Skeletal muscle tissue (tissue), 4 donors: ENCODE results near the gene MARK1. TPM values are rescaled to one million over a fixed set of nuclear protein-coding genes. Genes with fewer than 3 reads are reported as not detected.
A peak's percentile ranks its signal among the peaks of the same experiment; 100 is the strongest.

Experiments
- H3K27ac ChIP-seq: one replicate; pipeline ENCODE4 v1.7.0; 2013; ENCODE audit warnings: mild to moderate bottlenecking, low read depth, low read length, inconsistent platforms
- H3K27me3 ChIP-seq, 3 donors: one replicate each; pipeline ENCODE4 v1.7.0; 2013; ENCODE audit warnings: low read length in 3 of 3; ENCODE audit not compliant: control insufficient read depth in 3 of 3, insufficient read depth in 3 of 3
- H3K36me3 ChIP-seq, 3 donors: one replicate each; pipeline ENCODE4 v1.7.0; 2013; ENCODE audit warnings: low read length in 3 of 3; ENCODE audit not compliant: control insufficient read depth in 3 of 3, insufficient read depth in 3 of 3
- H3K4me1 ChIP-seq, 3 donors: one replicate each; pipeline ENCODE4 v1.7.0; 2013; ENCODE audit warnings: low read length in 3 of 3, mild to moderate bottlenecking in 3 of 3; ENCODE audit not compliant: control insufficient read depth in 3 of 3, insufficient read depth in 3 of 3
- H3K4me3 ChIP-seq, 3 donors: one replicate each; pipeline ENCODE4 v1.7.0; 2013; ENCODE audit warnings: low read length in 3 of 3
- H3K9ac ChIP-seq, 3 donors: one replicate each; pipeline ENCODE4 v1.7.0; 2013; ENCODE audit warnings: low read length in 3 of 3, mild to moderate bottlenecking in 3 of 3, moderate library complexity in 2 of 3, low read depth in 1 of 3
- H3K9me3 ChIP-seq, 3 donors: one replicate each; pipeline ENCODE4 v1.7.0; 2013; ENCODE audit warnings: low read length in 3 of 3; ENCODE audit not compliant: control insufficient read depth in 3 of 3
- total RNA-seq: library from RNA; depleted of rRNA; stranded (reverse); fragments of >200 nt; gene quantifications from one replicate; pipeline ENCODE4 v1.2.3, GENCODE V29; 2014
- donor health status: Osteomylitis.

MARK1 gene
- total RNA-seq, 1 donor from 2014 or later: 9.9 TPM

- no peaks in the 10 kb centered on the region for H3K9me3 ChIP-seq
- H3K4me3 ChIP-seq: no peak overlapping the region
Observed at GRCh38 chr1:220655509-220655908, 127.6 kb downstream of the MARK1 start.

GRCh38 chr1:220655961-220656740 is 128.2 kb downstream of the MARK1 start:
- Histone ChIP-seq H3K36me3 (peaks cover 0 to 2% (median 0%) of the 10 kb centered on the region in 3 donors), H3K27me3 (no peaks in the 10 kb centered on the region), H3K4me3 (no peak overlapping the region), H3K27ac (no peak overlapping the region), H3K4me1 (no peaks in the 10 kb centered on the region), H3K9me3 (no peaks in the 10 kb centered on the region), H3K9ac (no peak overlapping the region)

More at GRCh38 chr1:220655509-220655908, 127.6 kb downstream of the MARK1 start:
- no peaks in the 10 kb centered on the region for H3K4me1 ChIP-seq
- peaks cover 0 to 2% (median 0%) of the 10 kb centered on the region in 3 donors for H3K36me3 ChIP-seq
- H3K27ac ChIP-seq: no peak overlapping the region
- no peaks in the 10 kb centered on the region for H3K27me3 ChIP-seq
- H3K9ac ChIP-seq: no peak overlapping the region

GRCh38 chr1:220666349-220666748 is 138.4 kb downstream of the MARK1 start:
- Histone ChIP-seq H3K4me1 (no peaks in the 10 kb centered on the region), H3K9ac (no peak overlapping the region), H3K4me3 (no peak overlapping the region), H3K36me3 (no peaks in the 10 kb centered on the region), H3K9me3 (peaks cover 0 to 3% (median 0%) of the 10 kb centered on the region in 3 donors), H3K27me3 (no peaks in the 10 kb centered on the region), H3K27ac (no peak overlapping the region)

- H3K27ac ChIP-seq: no peak overlapping the region
- H3K36me3 ChIP-seq: no peaks in the 10 kb centered on the region
- no peaks in the 10 kb centered on the region for H3K27me3 ChIP-seq
- H3K4me1 ChIP-seq: no peaks in the 10 kb centered on the region
- no peak overlapping the region for H3K4me3 ChIP-seq
- no peak overlapping the region for H3K9ac ChIP-seq
- peaks cover 0 to 3% (median 0%) of the 10 kb centered on the region in 3 donors for H3K9me3 ChIP-seq
Observed at GRCh38 chr1:220669005-220669404, 141.1 kb downstream of the MARK1 start.

GRCh38 chr1:220670365-220670764 is 142.4 kb downstream of the MARK1 start:
- Histone ChIP-seq H3K27me3 (no peaks in the 10 kb centered on the region), H3K4me1 (no peaks in the 10 kb centered on the region), H3K27ac (no peak overlapping the region), H3K9ac (no peak overlapping the region), H3K9me3 (peaks cover 0 to 3% (median 0%) of the 10 kb centered on the region in 3 donors), H3K36me3 (no peaks in the 10 kb centered on the region), H3K4me3 (no peak overlapping the region)

- Histone ChIP-seq H3K9ac (no peak overlapping the region), H3K4me1 (no peaks in the 10 kb centered on the region), H3K27ac (no peak overlapping the region), H3K9me3 (peaks cover 0 to 3% (median 0%) of the 10 kb centered on the region in 3 donors), H3K36me3 (no peaks in the 10 kb centered on the region), H3K4me3 (no peak overlapping the region), H3K27me3 (no peaks in the 10 kb centered on the region)
Observed at GRCh38 chr1:220673921-220674320, 146.0 kb downstream of the MARK1 start.

GRCh38 chr1:220677251-220677650 is 149.3 kb downstream of the MARK1 start:
- no peaks in the 10 kb centered on the region for H3K9me3 ChIP-seq
- no peak overlapping the region for H3K27ac ChIP-seq
- H3K4me1 ChIP-seq: peaks cover 0 to 2% (median 0%) of the 10 kb centered on the region in 3 donors
- no peaks in the 10 kb centered on the region for H3K27me3 ChIP-seq
- H3K4me3 ChIP-seq: no peak overlapping the region
- H3K9ac ChIP-seq: no peak overlapping the region
- no peaks in the 10 kb centered on the region for H3K36me3 ChIP-seq

- Histone ChIP-seq H3K27me3 (no peaks in the 10 kb centered on the region), H3K27ac (no peak overlapping the region), H3K36me3 (no peaks in the 10 kb centered on the region), H3K4me3 (no peak overlapping the region), H3K9me3 (no peaks in the 10 kb centered on the region), H3K9ac (no peak overlapping the region), H3K4me1 (peaks cover 0 to 2% (median 0%) of the 10 kb centered on the region in 3 donors)
Observed at GRCh38 chr1:220680085-220680687, 152.2 kb downstream of the MARK1 start.

GRCh38 chr1:220681220-220681880 is 153.4 kb downstream of the MARK1 start:
- H3K36me3 ChIP-seq: no peaks in the 10 kb centered on the region
- peaks cover 0 to 2% (median 0%) of the 10 kb centered on the region in 3 donors for H3K4me1 ChIP-seq
- no peak overlapping the region for H3K27ac ChIP-seq
- no peaks in the 10 kb centered on the region for H3K9me3 ChIP-seq
- no peak overlapping the region for H3K9ac ChIP-seq
- H3K4me3 ChIP-seq: peak overlapping the region in 1 of 3 donors; percentile 55
- H3K27me3 ChIP-seq: no peaks in the 10 kb centered on the region
